Measurements from ENCODE around the gene ERICH6.

Gene ERICH6

DNA sequence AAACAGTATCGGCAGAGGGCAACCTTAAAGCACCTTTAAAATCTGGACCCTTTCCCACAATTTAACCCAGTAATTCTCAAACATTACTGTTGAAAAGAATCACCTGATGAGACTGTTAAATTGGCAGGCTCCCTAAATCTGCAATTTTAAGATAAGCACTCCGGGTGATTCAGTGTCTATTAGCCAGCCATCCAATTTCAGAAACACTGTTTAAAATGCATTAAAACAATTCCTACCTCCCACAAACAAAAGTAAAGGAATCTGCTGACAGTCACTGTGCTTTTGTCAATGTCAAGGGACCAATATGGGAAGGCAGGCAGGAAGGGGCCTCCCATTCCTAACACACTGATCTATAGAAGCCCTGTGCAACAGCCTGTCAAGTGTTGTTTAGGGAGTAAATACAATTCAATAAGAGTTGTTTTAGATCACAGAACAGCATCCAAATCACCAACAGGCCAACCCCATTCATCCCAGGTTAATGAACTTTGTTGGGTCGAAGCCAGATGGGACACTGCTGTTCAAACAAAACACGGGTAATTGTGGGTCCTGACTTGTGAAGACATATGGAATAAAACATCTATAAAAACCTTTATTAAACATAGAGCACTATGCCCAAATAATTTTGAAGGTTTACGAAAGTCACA is 37.9 kb upstream of the ERICH6 start:
- Histone ChIP-seq H3K27me3 (ENCODE audit: low read depth, low read length) (no peaks in the 10 kb centered on the region), H3K36me3 (replicated peaks; ENCODE audit: low read depth, low read length) (peaks cover 28% of the 10 kb centered on the region), H3K9ac (ENCODE audit: low read length) (no peak overlapping the region), H3K79me2 (ENCODE audit: low read length) (peaks cover 63% of the 10 kb centered on the region), H2AFZ (ENCODE audit: low read depth, low read length) (no peak overlapping the region), H3K27ac (ENCODE audit: low read length) (no peak overlapping the region), H3K4me2 (ENCODE audit: low read length) (no peak overlapping the region), H4K20me1 (ENCODE audit: insufficient read depth, low read length) (peaks cover 53% of the 10 kb centered on the region), H3K4me3 (ENCODE audit: low read length) (no peak overlapping the region), H3K9me3 (ENCODE audit: insufficient read depth, low read length) (no peaks in the 10 kb centered on the region), H3K4me1 (ENCODE audit: low read length) (peaks cover 81% of the 10 kb centered on the region)
- TF ChIP-seq EZH2phosphoT487 (IDR thresholded peaks at IDR 0.05; ENCODE audit: low read depth), result no peak
- TF ChIP-seq, protein P1, sequence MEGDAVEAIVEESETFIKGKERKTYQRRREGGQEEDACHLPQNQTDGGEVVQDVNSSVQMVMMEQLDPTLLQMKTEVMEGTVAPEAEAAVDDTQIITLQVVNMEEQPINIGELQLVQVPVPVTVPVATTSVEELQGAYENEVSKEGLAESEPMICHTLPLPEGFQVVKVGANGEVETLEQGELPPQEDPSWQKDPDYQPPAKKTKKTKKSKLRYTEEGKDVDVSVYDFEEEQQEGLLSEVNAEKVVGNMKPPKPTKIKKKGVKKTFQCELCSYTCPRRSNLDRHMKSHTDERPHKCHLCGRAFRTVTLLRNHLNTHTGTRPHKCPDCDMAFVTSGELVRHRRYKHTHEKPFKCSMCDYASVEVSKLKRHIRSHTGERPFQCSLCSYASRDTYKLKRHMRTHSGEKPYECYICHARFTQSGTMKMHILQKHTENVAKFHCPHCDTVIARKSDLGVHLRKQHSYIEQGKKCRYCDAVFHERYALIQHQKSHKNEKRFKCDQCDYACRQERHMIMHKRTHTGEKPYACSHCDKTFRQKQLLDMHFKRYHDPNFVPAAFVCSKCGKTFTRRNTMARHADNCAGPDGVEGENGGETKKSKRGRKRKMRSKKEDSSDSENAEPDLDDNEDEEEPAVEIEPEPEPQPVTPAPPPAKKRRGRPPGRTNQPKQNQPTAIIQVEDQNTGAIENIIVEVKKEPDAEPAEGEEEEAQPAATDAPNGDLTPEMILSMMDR (IDR thresholded peaks at IDR 0.05; ENCODE audit: low read depth, low read length), result no peak

DNA sequence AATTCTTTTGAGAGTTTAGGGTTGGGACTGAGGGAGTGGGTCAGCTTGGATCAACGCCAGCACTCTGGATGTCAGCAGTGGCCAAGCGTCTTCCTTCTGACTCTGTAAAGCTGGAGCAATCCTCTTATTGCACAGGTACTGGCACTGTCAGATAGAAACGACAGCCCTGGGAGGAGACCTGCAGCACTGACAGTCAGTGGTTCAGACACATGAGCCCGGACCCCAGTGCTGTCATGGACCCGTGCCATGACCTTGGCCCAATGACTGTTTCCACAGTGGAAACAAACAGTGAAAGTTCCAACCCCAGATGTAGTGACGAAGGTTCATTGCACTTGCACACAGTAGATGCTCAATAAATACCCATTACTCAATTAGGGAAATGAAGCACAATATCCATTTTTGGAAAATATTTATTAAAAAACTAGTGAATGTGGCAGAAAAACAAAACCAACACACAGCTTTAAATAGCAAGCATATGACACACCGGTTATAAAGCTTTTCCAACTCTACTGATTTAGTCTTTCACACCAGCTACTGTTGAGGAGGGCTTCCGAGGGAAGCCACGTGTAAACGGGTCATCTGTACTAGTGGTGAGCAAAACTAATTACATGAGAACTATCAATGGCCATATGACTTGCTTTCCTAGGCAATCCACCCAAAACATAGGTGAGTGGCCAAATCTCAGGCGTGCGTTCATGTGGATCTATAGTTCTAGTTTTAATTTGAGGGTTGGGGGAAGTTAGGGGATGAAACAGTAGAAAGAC is 37.2 kb upstream of the ERICH6 start:
- H2AFZ ChIP-seq (ENCODE audit: low read depth, low read length), result no peak overlapping the region
- 0 out of 2 replicates have a peak overlapping the region, but pooled peaks have one; percentile 62 for H3K4me2 ChIP-seq (ENCODE audit: low read length)
- TF ChIP-seq, protein P1 (IDR thresholded peaks at IDR 0.05; ENCODE audit: low read depth, low read length), result no peak
- no peak for TF ChIP-seq EZH2phosphoT487 (IDR thresholded peaks at IDR 0.05; ENCODE audit: low read depth)
- H3K4me3 ChIP-seq (ENCODE audit: low read length), result no peak overlapping the region
- H3K27me3 ChIP-seq (ENCODE audit: low read depth, low read length), result no peaks in the 10 kb centered on the region
- peaks cover 27% of the 10 kb centered on the region for H3K36me3 ChIP-seq (replicated peaks; ENCODE audit: low read depth, low read length)
- no peaks in the 10 kb centered on the region for H3K9me3 ChIP-seq (ENCODE audit: insufficient read depth, low read length)
- H3K9ac ChIP-seq (ENCODE audit: low read length), result no peak overlapping the region
- peaks cover 47% of the 10 kb centered on the region for H4K20me1 ChIP-seq (ENCODE audit: insufficient read depth, low read length)
- H3K27ac ChIP-seq (ENCODE audit: low read length), result no peak overlapping the region
- H3K79me2 ChIP-seq (ENCODE audit: low read length), result peaks cover 56% of the 10 kb centered on the region
- peaks cover 81% of the 10 kb centered on the region for H3K4me1 ChIP-seq (ENCODE audit: low read length)

DNA sequence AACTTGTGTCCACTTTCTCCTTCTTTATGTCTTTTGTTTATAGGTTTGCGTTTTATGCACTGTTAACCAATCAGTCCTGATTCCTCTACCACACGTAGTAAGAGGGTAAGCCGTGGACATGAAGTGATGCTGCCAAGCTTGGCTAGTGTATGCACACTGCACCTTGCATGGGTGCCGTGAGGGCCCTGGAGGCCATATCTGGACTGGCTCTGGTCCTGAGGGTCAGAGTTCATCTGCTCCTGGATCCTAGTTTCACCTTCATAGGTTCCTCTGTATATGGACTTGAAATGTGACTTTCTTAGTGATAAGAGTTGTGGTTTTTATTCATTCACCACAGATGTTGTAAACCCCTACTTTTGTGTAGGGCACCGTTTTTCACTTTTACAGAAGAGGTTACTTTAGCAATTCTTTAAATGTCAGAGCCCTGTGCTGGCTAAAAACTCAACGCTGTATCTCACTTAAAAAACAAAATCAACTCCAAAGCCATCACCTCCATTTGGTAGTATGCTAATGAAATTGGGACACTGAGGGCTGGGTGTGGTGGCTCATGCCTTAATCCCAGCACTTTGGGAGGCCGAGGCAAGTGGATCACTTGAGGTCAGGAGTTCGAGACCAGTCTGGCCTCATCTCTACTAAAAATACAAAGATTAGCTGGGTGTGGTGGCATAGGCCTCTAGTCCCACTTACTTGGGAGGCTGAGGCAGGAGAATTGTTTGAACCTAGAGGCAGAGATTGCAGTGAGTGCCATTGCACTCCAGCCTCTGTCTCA is 36.3 kb upstream of the ERICH6 start:
- peak overlapping the region; percentile 18; the same call in 1 of the 2 replicates for H3K9ac ChIP-seq (ENCODE audit: low read length)
- no peak for TF ChIP-seq EZH2phosphoT487 (IDR thresholded peaks at IDR 0.05; ENCODE audit: low read depth)
- TF ChIP-seq, protein P1 (IDR thresholded peaks at IDR 0.05; ENCODE audit: low read depth, low read length), result no peak
- H4K20me1 ChIP-seq (ENCODE audit: insufficient read depth, low read length), result peaks cover 41% of the 10 kb centered on the region
- peak overlapping the region; percentile 46 for H3K4me3 ChIP-seq (ENCODE audit: low read length)
- H3K27ac ChIP-seq (ENCODE audit: low read length), result peak overlapping the region; percentile 64
- H3K4me1 ChIP-seq (ENCODE audit: low read length), result peaks cover 79% of the 10 kb centered on the region
- H3K27me3 ChIP-seq (ENCODE audit: low read depth, low read length), result no peaks in the 10 kb centered on the region
- H3K9me3 ChIP-seq (ENCODE audit: insufficient read depth, low read length), result no peaks in the 10 kb centered on the region
- no peak overlapping the region for H2AFZ ChIP-seq (ENCODE audit: low read depth, low read length)
- peaks cover 49% of the 10 kb centered on the region for H3K79me2 ChIP-seq (ENCODE audit: low read length)
- H3K36me3 ChIP-seq (replicated peaks; ENCODE audit: low read depth, low read length), result peaks cover 27% of the 10 kb centered on the region
- H3K4me2 ChIP-seq (ENCODE audit: low read length), result peak overlapping the region; percentile 62

Data from OCI-LY3 (cell line).